GM20431 (cell line): Measurements from ENCODE around the gene BCAS3.
"Not testable (repeated sequence)": the region's sequence is repeated elsewhere in the genome, so short reads cannot be mapped to it uniquely, and the experiment has no call there.

ENCODE experiments used
- in situ Hi-C: fragments of 300-500 bp; cut with MseI, MboI; formaldehyde crosslinking; loops from one replicate; pipeline ENCODE4 v1.15.0; 2020; ENCODE audit warnings: low sequenced_read_pairs; ENCODE audit not compliant: unreplicated experiment

BCAS3 gene

DNA sequence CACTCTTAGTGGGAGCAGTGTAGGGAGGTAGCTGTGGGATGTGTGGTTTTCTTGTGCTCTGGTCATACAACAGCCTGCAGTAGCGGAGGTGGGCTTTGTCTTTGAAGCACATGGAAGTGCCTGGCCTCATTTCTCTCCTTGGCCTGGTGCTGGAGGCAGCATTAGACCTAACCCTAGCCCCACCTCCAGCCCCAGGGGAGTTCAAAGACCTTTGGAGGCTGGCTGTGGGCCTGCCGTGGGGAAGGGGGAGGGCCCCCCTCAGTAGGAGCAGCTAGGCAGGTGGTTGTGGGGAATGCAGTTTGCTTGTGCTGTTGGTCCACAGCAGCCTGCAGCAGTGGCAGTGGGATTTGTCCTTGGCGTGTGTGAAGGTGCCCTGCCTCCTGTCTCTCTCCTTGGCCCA lies 91.7 kb downstream of the BCAS3 start:
- in situ Hi-C loops: no loop called here

DNA sequence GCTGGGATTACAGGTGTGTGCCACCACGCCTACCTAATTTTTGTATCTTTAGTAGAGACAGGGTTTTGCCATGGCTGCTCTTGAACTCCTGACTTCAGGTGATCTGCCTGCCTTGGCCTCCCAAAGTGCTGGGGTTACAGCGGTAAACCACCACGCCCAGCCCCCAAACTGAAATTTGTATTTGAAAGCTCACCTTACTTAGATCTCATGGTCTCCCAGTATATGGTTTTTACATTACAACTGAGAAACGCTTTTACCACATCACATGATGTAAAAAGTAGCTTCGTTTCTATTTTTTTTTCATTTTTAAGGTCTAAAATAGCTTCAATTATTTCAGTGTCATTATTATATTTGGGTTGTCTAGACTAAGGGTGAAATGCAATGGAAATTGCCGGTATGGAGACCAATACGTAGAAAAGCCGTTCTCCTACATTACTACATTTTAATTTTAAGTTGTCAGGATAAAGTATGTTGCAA lies 93.3 kb downstream of the BCAS3 start:
- in situ Hi-C loops: no loop called here

DNA sequence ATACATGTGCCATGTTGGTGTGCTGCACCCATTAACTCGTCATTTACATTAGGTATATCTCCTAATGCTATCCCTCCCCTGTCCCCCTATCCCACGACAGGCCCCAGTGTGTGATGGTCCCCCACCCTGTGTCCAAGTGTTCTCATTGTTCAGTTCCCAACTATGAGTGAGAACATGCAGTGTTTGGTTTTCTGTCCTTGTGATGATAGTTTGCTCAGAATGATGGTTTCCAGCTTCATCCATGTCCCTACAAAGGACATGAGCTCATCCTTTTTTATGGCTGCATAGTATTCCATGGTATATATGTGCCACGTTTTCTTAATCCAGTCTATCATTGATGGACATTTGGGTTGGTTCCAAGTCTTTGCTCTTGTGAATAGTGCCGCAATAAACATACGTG lies 94.0 kb downstream of the BCAS3 start:
- in situ Hi-C loops: not testable (repeated sequence)

GRCh38 chr17:60773552-60773951 lies 95.9 kb downstream of the BCAS3 start:
- in situ Hi-C loops: no loop called here

DNA sequence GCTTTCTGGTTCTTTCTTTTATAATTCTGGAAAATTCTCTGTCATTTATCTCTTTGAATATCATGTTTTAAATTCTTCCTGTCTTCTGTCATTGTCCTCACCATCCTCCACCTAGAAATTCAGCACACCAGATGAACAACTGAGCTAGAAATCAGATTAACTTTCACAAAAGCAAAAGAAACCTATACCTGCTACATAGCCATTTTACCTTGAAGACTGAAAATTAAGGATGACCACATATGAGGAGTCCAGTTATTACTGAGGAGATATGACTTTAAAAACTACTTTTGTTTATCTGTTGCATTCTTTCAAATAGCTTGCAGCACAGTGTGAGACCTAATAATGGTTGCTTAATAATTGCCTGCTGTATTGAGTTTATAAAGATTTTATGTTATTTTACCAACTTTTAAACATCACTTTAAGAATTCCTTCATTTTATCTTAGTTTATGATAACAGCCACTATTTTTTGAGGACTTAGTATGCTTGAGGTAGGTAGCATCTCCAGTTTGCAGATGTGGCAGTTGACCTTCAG lies 104.3 kb downstream of the BCAS3 start:
- in situ Hi-C loops: no loop called here

GRCh38 chr17:60782742-60783141 lies 105.1 kb downstream of the BCAS3 start:
- in situ Hi-C loops: no loop called here

- in situ Hi-C loops: no loop called here
Observed at GRCh38 chr17:60790205-60790604, 112.6 kb downstream of the BCAS3 start.

- in situ Hi-C loops: no loop called here
Observed at GRCh38 chr17:60792250-60792898, 114.7 kb downstream of the BCAS3 start.

DNA sequence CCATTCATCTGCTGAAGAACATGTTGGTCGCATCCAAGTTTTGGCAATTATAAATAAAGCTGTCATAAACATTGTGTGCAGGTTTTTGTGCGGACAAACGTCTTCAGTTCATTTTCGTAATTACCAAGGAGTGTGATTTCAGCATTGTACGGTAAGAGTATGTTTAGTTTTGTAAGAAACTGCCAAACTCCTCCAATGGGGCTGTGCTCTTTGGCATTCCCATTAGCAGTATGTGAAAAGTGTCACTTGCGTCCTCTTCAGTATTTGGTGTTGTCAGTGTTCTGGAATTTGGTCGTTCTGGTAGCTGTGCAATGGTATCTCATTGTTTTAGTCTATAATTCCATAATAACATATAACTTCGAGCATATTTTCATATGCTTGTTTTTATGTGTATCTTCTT lies 120.9 kb downstream of the BCAS3 start:
- in situ Hi-C loops: no loop called here

DNA sequence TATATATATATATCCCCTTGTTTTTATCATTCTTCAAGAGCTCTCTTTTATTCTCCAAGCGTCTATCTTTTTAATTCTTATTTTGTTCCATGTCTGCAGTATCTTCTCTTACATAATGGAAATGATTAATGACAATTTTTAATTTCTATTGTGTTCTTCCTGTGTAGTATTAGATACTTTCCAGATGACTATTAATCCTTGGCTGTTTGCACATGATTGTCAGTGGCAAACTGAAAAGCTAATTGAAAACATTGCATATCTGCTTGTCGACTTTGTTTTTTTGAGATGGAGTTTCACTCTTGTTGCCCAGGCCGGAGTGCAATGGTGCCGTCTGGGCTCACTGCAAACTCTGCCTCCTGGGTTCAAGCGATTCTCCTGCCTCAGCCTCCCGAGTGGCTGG lies 124.7 kb downstream of the BCAS3 start:
- in situ Hi-C loops: no loop called here

- in situ Hi-C loops: no loop called here
Observed at GRCh38 chr17:60803059-60803458, 125.4 kb downstream of the BCAS3 start.

GRCh38 chr17:60804831-60805230 lies 127.2 kb downstream of the BCAS3 start:
- in situ Hi-C loops: no loop called here

- in situ Hi-C loops: no loop called here
Observed at GRCh38 chr17:60809421-60809820, 131.8 kb downstream of the BCAS3 start.

DNA sequence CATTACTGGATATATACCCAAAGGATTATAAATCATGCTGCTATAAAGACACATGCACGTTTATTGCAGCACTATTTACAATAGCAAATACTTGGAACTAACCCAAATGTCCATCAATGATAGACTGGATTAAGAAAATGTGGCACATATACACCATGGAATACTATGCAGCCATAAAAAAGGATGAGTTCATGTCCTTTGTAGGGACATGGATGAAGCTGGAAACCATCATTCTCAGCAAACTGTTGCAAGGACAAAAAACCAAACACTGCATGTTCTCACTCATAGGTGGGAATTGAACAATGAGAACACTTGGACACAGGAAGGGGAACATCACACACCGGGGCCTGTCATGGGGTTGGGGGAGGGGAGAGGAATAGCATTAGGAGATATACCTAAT lies 137.3 kb downstream of the BCAS3 start:
- in situ Hi-C loops: not testable (repeated sequence)

GRCh38 chr17:60817192-60817591 lies 139.5 kb downstream of the BCAS3 start:
- in situ Hi-C loops: no loop called here

DNA sequence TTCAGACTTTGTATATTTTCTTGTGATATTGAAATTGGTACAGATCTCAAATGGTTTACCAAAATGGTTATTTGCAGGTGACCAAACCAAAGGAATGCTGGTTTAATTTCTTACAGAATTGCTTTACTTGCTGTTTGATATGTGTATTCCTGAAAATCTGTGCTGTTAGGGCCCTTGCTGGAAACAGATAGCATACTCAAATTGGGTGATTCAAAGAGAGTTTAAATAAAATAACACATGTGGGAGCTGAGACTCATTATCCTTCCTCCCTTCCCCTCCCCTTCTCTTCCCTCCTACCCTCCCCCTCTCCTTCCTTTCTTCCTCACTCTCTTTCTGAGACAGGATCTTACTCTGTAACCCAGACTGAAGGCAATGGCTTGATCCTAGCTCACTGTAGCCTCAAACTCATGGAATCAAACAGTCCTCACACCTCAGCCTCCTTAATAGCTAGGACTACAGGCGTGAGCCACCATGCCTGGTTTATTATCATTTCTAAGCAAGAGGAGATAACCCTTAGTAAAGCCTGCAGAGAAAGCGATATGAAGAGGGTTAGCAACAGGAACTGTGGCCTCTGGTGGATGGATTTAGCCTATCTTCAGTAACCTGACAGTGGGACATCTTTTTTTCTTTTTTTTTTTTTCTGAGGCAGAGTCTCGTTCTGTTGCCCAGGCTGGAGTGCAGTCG lies 141.9 kb downstream of the BCAS3 start:
- in situ Hi-C loops: no loop called here

- in situ Hi-C loops: no loop called here
Observed at GRCh38 chr17:60823515-60823914, 145.9 kb downstream of the BCAS3 start.

DNA sequence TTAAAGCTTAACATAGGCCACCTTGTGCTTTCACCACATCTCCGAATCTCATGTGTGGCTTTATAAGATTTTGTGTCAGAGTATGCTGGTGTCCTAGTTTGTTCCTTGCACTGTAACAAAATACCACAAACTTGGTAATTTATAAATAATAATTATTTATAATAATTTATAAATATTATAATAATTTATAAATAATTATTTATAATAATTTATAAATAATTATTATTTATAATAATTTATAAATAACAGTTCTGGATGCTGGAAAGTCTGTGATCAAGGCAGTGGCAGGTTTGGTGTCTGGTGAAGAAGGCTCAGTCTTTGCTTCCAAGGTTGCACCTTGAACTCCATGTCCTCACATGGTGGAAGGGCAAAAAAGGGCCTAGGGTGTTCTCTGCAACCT lies 147.7 kb downstream of the BCAS3 start:
- in situ Hi-C loops: no loop called here

GRCh38 chr17:60827943-60828342 lies 150.3 kb downstream of the BCAS3 start:
- in situ Hi-C loops: no loop called here

GRCh38 chr17:60832151-60832585 lies 154.5 kb downstream of the BCAS3 start:
- in situ Hi-C loops: no loop called here

DNA sequence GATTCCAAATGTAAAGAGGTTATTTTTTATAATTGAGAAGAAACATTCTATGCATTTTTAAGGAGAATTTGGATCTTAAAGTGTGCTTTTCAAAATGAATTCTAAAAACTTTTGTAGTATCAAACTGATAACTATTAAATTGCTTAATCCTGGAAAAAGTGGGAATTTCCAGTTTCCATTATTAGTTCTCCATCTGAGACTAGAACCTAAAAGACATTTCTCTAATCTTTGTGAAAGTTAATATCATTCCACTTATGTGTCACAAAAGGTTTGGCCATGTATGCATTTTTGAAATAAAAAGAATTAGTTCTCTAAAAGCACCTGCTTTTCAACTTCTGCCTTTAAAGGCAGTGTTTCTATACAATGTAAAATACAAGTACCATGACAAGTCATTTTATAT lies 155.0 kb downstream of the BCAS3 start:
- in situ Hi-C loops: no loop called here

GRCh38 chr17:60840456-60840855 lies 162.8 kb downstream of the BCAS3 start:
- in situ Hi-C loops: no loop called here
